Breast epithelium (tissue), 4 donors: ENCODE measurements around the gene SDCBP2. TPM values are rescaled to one million over a fixed set of nuclear protein-coding genes. Genes with fewer than 3 reads are reported as not detected.

ENCODE experiments used
- DNase-seq, 2 donors: peaks; one replicate each; pipeline ENCODE4 v3.0.0-alpha.2; 2019; ENCODE audit warnings: low spot score in 2 of 2
- H3K27ac ChIP-seq, 2 donors: fragments of 200-600 bp; sonication (generic) in 1 of 2; one replicate each; pipeline ENCODE4 v1.5.1; 2016 to 2019; ENCODE audit warnings: mild to moderate bottlenecking in 1 of 2
- H3K27me3 ChIP-seq, 2 donors: fragments of 200-600 bp; sonication (generic) in 1 of 2; one replicate each; pipeline versions ENCODE4 v1.5.1 to v1.6.0; 2017 to 2019; ENCODE audit warnings: control low read depth in 1 of 2, mild to moderate bottlenecking in 1 of 2
- H3K36me3 ChIP-seq: fragments of 200-600 bp; one replicate; pipeline ENCODE4 v1.5.1; 2019
- H3K4me1 ChIP-seq, 2 donors: fragments of 200-600 bp; sonication (generic); one replicate each; pipeline ENCODE4 v1.5.1; 2016 to 2019; ENCODE audit warnings: control low read depth in 1 of 2
- H3K4me3 ChIP-seq, 3 donors: fragments of 200-600 bp; sonication (generic); 1 replicate in 2 of 3; 2 replicates in 1 of 3; pipeline ENCODE4 v1.5.1; 2016 to 2019; ENCODE audit warnings: mild to moderate bottlenecking in 3 of 3, moderate library complexity in 2 of 3
- H3K9me3 ChIP-seq, 2 donors: fragments of 200-600 bp; sonication (generic) in 1 of 2; one replicate each; pipeline ENCODE4 v1.5.1; 2016 to 2019; ENCODE audit warnings: control low read depth in 1 of 2
- POLR2A ChIP-seq: fragments of 450-650 bp; IDR thresholded peaks from one replicate; pipeline ENCODE4 v1.6.1; 2016; ENCODE audit warnings: antibody characterized with exemption, mild to moderate bottlenecking, moderate library complexity
- POLR2AphosphoS5 ChIP-seq, 3 donors: sonication (generic); formaldehyde crosslinking; IDR thresholded peaks; one replicate each; pipeline ENCODE4 v1.6.1; 2017; ENCODE audit warnings: antibody characterized with exemption in 3 of 3
- intact Hi-C: fragments of 100-400 bp; cut with DNase I; formaldehyde crosslinking; loops from one replicate; pipeline ENCODE4 v1.15.1; 2023; ENCODE audit warnings: low total_unique reads
- total RNA-seq, 3 donors: library from RNA; depleted of rRNA; stranded (reverse); fragments of >200 nt; gene quantifications; one replicate each; pipeline ENCODE4 v1.1.0, GENCODE V29; 2016
- TF ChIP-seq, protein P1 (sequence below), 3 donors: fragments of 450-650 bp; IDR thresholded peaks; one replicate each; pipeline ENCODE4 v1.5.1; 2016 to 2017; ENCODE audit warnings: antibody characterized with exemption in 3 of 3, mild to moderate bottlenecking in 3 of 3, moderate library complexity in 3 of 3

The SDCBP2 gene
- total RNA-seq, 3 donors from 2014 or later = 5.0 to 10.8 (median 9.8) TPM

DNA sequence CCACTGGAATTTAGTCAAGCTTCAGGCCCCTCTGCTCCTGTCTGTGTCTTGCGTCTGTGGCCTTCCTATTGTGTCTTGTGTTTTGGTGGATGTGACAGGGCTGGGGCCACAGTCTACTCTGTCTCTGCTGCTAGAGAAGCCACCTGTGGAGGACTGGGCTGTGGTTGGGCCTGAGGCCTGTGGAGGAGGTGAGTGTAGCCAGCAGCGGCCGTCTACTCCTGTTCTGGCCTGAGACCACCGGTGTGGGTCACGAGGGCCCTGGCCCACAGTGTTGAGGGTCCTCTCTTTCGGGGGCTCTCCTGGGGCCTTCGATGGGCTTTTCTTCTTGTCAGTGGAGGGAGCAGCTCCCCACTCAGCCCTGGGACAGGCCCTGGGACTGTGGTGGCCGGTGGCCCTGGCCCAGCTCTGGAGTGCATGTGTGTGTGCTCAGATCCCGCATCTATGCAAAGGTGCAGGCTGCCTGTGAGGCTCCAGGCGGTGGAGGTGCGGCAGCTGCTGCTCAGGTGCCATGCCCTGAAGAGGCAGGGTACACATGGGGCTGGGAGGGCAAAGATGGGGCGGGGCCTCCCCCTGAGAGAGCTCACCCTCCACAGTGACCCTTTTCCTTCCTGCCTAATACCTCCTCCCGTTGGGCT, 20.8 kb downstream of the SDCBP2 start:
- H3K4me3 ChIP-seq = no peak overlapping the region
- no peaks in the 10 kb centered on the region for H3K36me3 ChIP-seq
- H3K27ac ChIP-seq = no peak overlapping the region
- no peaks in the 10 kb centered on the region for H3K9me3 ChIP-seq
- DNase-seq = no peak
- intact Hi-C loops = loop anchor here (10.0 kb wide), 1 partner anchor 137 kb away; no protein-coding TSS in a partner anchor
- TF ChIP-seq POLR2A = no peak
- TF ChIP-seq POLR2AphosphoS5 (IDR thresholded peaks at IDR 0.05) = no peak
- TF ChIP-seq, protein P1, sequence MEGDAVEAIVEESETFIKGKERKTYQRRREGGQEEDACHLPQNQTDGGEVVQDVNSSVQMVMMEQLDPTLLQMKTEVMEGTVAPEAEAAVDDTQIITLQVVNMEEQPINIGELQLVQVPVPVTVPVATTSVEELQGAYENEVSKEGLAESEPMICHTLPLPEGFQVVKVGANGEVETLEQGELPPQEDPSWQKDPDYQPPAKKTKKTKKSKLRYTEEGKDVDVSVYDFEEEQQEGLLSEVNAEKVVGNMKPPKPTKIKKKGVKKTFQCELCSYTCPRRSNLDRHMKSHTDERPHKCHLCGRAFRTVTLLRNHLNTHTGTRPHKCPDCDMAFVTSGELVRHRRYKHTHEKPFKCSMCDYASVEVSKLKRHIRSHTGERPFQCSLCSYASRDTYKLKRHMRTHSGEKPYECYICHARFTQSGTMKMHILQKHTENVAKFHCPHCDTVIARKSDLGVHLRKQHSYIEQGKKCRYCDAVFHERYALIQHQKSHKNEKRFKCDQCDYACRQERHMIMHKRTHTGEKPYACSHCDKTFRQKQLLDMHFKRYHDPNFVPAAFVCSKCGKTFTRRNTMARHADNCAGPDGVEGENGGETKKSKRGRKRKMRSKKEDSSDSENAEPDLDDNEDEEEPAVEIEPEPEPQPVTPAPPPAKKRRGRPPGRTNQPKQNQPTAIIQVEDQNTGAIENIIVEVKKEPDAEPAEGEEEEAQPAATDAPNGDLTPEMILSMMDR (IDR thresholded peaks at IDR 0.05) = no peak
- H3K4me1 ChIP-seq = peaks cover 0 to under 1% of the 10 kb centered on the region in 2 donors
- no peaks in the 10 kb centered on the region for H3K27me3 ChIP-seq

DNA sequence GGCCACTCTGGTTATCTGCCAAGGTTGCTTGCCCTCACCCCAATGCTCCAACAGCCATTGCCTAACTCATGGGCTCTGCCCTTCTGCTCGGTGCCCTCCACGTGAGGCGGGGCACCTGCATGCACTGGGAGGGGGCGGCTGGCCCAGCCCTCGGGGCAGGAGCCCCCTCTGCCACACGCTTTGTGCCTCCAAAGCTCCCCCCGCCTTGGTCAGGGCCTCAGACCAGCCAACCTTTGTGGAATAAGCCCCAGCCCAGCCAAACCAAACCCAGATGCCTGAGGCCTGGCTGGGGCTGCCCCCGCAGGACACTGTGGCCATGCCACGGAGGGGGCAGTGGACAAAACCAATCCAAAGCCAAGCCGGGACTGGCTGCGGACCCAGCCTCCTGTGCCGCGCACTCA, 21.4 kb downstream of the SDCBP2 start:
- intact Hi-C loops = loop anchor here (10.0 kb wide), 1 partner anchor 137 kb away; no protein-coding TSS in a partner anchor
- Histone ChIP-seq H3K27ac (no peak overlapping the region), H3K36me3 (no peaks in the 10 kb centered on the region), H3K4me1 (no peaks in the 10 kb centered on the region), H3K27me3 (no peaks in the 10 kb centered on the region), H3K4me3 (no peak overlapping the region), H3K9me3 (no peaks in the 10 kb centered on the region)
- no peak for TF ChIP-seq POLR2AphosphoS5 (IDR thresholded peaks at IDR 0.05)
- no peak for TF ChIP-seq POLR2A
- TF ChIP-seq, protein P1 (IDR thresholded peaks at IDR 0.05) = no peak
- DNase-seq = no peak

DNA sequence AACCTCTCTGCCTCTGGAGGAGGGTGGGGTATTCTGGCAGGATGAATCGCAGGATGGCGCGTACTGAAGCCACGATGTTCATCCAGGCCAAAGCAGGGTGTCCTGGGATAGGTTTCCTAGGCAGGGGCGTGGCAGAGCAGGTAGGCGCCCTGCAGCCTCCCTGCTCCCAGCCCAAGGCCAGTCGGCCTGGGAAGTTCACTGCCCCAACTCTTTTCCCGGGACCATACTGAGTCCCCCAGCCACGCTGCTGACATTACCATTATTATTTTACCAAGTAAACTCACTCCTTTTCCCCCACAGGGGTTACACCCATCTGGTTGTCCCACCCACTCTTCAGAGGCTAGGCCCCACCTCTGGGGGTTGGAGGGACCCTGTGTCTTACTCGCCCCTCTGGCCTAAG, 21.8 kb downstream of the SDCBP2 start:
- H3K27ac ChIP-seq = no peak overlapping the region
- no peaks in the 10 kb centered on the region for H3K4me1 ChIP-seq
- no peaks in the 10 kb centered on the region for H3K9me3 ChIP-seq
- no peak overlapping the region for H3K4me3 ChIP-seq
- no peaks in the 10 kb centered on the region for H3K36me3 ChIP-seq
- no peak for DNase-seq
- no peaks in the 10 kb centered on the region for H3K27me3 ChIP-seq
- intact Hi-C loops = loop anchor here (10.0 kb wide), 1 partner anchor 138 kb away; no protein-coding TSS in a partner anchor
- TF ChIP-seq POLR2AphosphoS5 (IDR thresholded peaks at IDR 0.05) (no peak), POLR2A (no peak)
- TF ChIP-seq, protein P1 (IDR thresholded peaks at IDR 0.05) = no peak

DNA sequence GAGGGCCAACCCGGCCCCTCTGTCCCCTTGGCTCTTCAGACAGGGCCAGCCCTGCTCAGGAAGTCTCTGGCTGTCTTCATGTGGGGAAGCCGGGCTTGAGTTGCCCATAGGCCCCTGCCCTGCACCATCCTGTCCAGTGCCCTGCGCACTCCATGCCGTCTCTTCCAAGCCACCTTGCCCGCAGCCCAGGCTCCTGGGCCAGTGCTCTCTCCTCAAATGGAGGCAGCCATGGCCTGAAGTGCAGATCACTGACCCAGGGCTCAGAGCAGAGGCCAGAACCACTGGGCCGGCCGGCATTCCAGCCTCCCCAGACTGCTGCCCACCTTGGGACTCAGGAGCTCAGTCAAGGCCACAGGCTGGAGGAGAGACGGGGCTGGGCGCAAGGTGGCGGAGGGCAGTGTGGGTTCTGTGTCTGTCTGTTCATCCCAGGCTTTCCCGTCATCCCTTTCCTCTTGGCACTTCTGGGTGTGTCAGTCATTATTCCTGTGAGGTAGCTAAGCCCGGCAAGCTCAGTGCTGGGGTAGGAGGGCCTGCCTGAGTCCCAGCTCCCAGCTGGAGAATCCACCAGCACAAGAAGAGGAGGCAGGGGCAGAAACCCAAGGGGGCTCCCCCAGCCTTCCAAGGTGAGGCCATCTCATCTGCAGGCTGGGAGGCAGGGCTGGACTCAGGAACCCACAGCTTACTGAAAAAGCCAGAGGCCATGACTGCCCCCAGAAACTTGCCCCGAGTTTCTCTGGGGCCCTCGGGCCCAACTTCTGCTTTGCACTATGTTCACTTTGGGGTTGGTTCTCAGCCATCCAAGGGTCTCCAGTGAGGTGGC, 22.4 kb downstream of the SDCBP2 start:
- H3K4me1 ChIP-seq = no peaks in the 10 kb centered on the region
- no peak for DNase-seq
- TF ChIP-seq POLR2AphosphoS5 (IDR thresholded peaks at IDR 0.05) = no peak
- TF ChIP-seq, protein P1 (IDR thresholded peaks at IDR 0.05) = no peak
- TF ChIP-seq POLR2A = no peak
- no peaks in the 10 kb centered on the region for H3K36me3 ChIP-seq
- intact Hi-C loops = loop anchor here (10.0 kb wide), 1 partner anchor 138 kb away; no protein-coding TSS in a partner anchor
- H3K27ac ChIP-seq = no peak overlapping the region
- no peaks in the 10 kb centered on the region for H3K27me3 ChIP-seq
- no peak overlapping the region for H3K4me3 ChIP-seq
- no peaks in the 10 kb centered on the region for H3K9me3 ChIP-seq

DNA sequence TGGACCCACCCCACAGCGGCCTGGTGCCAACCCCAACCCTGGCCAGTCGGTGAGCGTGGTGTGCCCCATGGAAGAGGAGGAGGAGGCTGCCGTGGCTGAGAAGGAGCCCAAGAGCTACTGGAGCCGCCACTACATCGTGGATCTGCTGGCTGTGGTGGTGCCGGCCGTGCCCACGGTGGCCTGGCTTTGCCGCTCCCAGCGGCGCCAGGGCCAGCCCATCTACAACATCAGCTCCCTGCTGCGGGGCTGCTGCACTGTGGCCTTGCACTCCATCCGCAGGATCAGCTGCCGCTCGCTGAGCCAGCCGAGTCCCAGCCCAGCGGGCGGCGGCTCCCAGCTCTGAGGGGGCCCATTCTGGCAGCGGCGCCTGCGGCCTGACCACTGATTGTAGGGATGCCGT, 23.2 kb downstream of the SDCBP2 start:
- H3K36me3 ChIP-seq = no peaks in the 10 kb centered on the region
- H3K4me3 ChIP-seq = no peak overlapping the region
- TF ChIP-seq POLR2AphosphoS5 (IDR thresholded peaks at IDR 0.05) (no peak), POLR2A (no peak)
- TF ChIP-seq, protein P1 (IDR thresholded peaks at IDR 0.05) = no peak
- H3K9me3 ChIP-seq = no peaks in the 10 kb centered on the region
- H3K27ac ChIP-seq = no peak overlapping the region
- H3K27me3 ChIP-seq = no peaks in the 10 kb centered on the region
- intact Hi-C loops = loop anchor here (10.0 kb wide), 1 partner anchor 139 kb away; no protein-coding TSS in a partner anchor
- no peak for DNase-seq
- H3K4me1 ChIP-seq = no peaks in the 10 kb centered on the region
